ENCODE data around the gene SLC10A7.

The SLC10A7 gene

DNA sequence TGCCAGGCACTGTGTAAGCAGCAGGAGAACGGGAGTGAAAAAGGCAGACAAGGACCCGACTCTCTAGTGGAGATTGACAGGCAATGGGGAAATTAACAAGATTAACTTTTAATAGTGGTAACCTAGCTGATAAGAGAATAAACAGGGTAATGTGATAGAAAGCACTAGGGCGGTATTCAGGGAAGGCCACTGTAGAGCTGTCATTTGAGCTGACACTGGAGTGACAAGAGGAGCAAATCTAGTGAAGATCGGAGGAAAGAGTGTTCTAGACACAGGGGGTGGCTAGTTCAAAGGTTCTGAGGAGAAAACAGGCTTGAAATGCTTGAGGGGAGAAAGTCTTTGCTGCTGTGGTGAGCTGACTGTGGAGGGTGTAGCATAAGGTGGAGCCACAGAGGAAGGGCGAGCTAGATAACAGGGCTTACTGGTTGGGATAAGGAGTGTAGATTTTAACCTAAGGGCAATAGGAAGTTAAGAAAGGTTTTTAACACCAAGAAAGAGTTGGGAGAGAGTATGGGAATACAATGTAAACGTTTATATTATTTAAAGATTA lies 122.8 kb downstream of the SLC10A7 start:
- Mint-ChIP-seq H3K4me1 (no peaks in the 10 kb centered on the region), H3K36me3 (ENCODE audit: low read depth) (no peaks in the 10 kb centered on the region), H3K27me3 (ENCODE audit: low read depth) (no peaks in the 10 kb centered on the region), H3K9me3 (no peaks in the 10 kb centered on the region), H3K27ac (no peak overlapping the region), H3K4me3 (no peak overlapping the region)
- TF ChIP-seq, protein P1, sequence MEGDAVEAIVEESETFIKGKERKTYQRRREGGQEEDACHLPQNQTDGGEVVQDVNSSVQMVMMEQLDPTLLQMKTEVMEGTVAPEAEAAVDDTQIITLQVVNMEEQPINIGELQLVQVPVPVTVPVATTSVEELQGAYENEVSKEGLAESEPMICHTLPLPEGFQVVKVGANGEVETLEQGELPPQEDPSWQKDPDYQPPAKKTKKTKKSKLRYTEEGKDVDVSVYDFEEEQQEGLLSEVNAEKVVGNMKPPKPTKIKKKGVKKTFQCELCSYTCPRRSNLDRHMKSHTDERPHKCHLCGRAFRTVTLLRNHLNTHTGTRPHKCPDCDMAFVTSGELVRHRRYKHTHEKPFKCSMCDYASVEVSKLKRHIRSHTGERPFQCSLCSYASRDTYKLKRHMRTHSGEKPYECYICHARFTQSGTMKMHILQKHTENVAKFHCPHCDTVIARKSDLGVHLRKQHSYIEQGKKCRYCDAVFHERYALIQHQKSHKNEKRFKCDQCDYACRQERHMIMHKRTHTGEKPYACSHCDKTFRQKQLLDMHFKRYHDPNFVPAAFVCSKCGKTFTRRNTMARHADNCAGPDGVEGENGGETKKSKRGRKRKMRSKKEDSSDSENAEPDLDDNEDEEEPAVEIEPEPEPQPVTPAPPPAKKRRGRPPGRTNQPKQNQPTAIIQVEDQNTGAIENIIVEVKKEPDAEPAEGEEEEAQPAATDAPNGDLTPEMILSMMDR (IDR thresholded peaks at IDR 0.05; ENCODE audit: unreplicated experiment in 3 of 3), result no peak

DNA sequence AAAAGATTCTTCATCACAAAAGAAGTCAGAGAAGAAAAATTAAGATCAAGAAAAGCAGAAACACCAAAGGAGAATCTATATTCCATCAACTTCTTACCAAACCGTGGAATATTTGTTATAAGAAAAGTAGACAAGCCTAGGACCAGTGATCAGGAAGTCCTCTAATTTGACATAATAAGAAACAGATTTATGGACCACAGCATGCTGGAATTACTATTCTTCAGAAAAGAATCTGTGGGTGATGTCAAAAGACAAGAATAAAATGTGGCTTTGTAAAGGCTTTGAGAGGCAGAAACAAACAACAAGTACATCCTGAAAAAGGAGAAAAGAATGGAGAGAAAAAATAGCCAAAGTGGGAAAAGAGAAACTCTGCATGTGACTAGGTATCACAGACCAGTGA lies 123.3 kb downstream of the SLC10A7 start:
- TF ChIP-seq, protein P1 (IDR thresholded peaks at IDR 0.05; ENCODE audit: unreplicated experiment in 3 of 3), result no peak
- Mint-ChIP-seq H3K27me3 (ENCODE audit: low read depth) (no peaks in the 10 kb centered on the region), H3K4me1 (no peaks in the 10 kb centered on the region), H3K36me3 (ENCODE audit: low read depth) (no peaks in the 10 kb centered on the region), H3K27ac (no peak overlapping the region), H3K4me3 (no peak overlapping the region), H3K9me3 (no peaks in the 10 kb centered on the region)

DNA sequence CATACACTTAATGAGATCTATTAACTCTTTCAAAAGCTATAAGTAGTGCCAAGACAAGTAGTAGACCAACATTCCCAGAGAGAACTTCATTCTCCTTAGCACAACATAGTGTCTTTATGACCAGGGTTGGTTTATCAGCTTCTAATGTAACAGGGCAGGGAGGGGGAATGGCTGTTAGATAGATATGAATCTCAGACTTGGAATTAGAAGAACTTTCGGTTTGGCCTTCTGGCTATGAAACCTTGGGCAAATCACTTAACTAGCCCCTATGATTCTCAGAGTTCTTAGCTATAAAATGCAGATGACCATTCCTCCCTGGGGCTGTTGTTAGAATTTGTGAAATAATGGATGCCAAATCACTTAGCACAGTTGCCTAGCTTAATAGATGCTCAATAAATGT lies 132.2 kb downstream of the SLC10A7 start:
- peaks cover 2% of the 10 kb centered on the region for H3K9me3 Mint-ChIP-seq
- H3K27me3 Mint-ChIP-seq (ENCODE audit: low read depth), result no peaks in the 10 kb centered on the region
- no peaks in the 10 kb centered on the region for H3K4me1 Mint-ChIP-seq
- no peak overlapping the region for H3K27ac Mint-ChIP-seq
- H3K36me3 Mint-ChIP-seq (ENCODE audit: low read depth), result no peaks in the 10 kb centered on the region
- TF ChIP-seq, protein P1 (IDR thresholded peaks at IDR 0.05; ENCODE audit: unreplicated experiment in 3 of 3), result no peak
- H3K4me3 Mint-ChIP-seq, result no peak overlapping the region

DNA sequence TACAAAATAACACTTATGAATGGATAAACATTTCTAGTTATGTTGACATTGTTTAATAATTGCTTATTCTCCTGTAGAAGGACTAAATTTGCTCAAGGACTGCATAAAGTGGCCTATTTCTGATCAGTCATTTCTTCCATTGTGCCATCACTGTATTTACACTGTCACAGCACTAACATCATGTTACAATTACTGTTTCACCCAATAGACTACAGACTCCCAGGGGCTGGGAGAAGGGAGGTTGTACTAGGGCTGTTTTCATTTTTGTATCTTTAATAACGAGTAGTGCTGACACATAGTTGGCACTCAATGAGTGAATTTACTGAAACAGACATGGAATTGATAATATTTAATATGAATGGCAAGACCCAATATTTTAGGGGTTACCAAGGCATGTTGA lies 139.5 kb downstream of the SLC10A7 start:
- peaks cover 5% of the 10 kb centered on the region for H3K27me3 Mint-ChIP-seq (ENCODE audit: low read depth)
- no peaks in the 10 kb centered on the region for H3K36me3 Mint-ChIP-seq (ENCODE audit: low read depth)
- TF ChIP-seq, protein P1 (IDR thresholded peaks at IDR 0.05; ENCODE audit: unreplicated experiment in 3 of 3), result no peak
- H3K27ac Mint-ChIP-seq, result no peak overlapping the region
- H3K4me1 Mint-ChIP-seq, result no peaks in the 10 kb centered on the region
- peaks cover under 1% of the 10 kb centered on the region for H3K9me3 Mint-ChIP-seq
- H3K4me3 Mint-ChIP-seq, result no peak overlapping the region

DNA sequence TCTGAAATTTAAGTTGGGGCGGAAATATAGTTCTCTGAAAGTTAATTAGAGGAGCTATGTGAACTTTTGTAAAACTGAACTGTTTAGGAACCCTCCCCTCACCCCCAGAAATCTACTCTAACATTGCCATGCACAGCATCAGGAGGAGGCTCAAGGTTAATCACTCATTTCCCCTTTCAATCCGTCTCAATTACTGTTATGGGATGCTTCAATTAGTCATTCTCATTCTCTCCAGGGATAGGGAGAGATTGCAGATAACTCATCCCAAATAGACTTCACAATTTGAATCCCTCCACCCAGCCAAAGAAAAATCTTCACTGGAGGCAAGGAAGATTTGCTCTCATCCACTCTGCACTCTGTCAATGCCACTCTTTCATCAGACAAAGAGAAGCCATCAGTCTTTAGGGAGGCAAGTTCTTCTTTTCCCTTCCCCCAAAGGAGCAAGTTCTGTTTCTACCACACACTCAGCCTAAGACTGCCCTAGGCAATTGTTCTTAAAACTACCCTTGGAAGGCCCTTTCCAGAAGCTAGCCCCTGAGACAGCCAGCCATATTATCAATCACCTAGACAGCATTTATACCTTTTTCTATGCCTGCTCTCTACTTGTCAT lies 140.4 kb downstream of the SLC10A7 start:
- Mint-ChIP-seq H3K36me3 (ENCODE audit: low read depth) (no peaks in the 10 kb centered on the region), H3K9me3 (no peaks in the 10 kb centered on the region), H3K4me1 (no peaks in the 10 kb centered on the region), H3K27ac (no peak overlapping the region), H3K27me3 (ENCODE audit: low read depth) (peaks cover 5% of the 10 kb centered on the region), H3K4me3 (no peak overlapping the region)
- TF ChIP-seq, protein P1 (IDR thresholded peaks at IDR 0.05; ENCODE audit: unreplicated experiment in 3 of 3), result no peak

DNA sequence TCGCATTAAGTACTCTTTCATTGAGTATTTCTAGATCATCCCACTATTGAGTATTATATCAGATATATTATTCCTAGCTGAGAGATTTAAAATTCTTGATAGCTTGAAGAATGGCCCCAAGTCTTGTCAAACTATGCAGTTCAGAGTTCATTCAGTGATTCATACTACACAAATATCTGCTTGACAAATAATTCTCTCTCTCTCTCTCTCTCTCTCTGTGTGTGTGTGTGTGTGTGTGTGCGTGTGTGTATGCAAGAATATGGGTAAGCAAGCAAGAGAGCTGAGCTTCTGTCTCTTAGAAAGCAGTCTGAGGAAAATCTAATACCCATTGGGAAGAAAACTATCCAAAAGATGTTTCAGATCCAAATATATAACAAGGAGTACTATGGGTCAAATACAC lies 142.0 kb downstream of the SLC10A7 start:
- Mint-ChIP-seq H3K27me3 (ENCODE audit: low read depth) (peaks cover 5% of the 10 kb centered on the region), H3K27ac (no peak overlapping the region), H3K4me1 (no peaks in the 10 kb centered on the region), H3K9me3 (peaks cover 2% of the 10 kb centered on the region), H3K36me3 (ENCODE audit: low read depth) (no peaks in the 10 kb centered on the region), H3K4me3 (no peak overlapping the region)
- TF ChIP-seq, protein P1 (IDR thresholded peaks at IDR 0.05; ENCODE audit: unreplicated experiment in 3 of 3), result no peak

Data from nephron (organoid).